Endothelial cell of umbilical vein (primary cell): Measurements from ENCODE around the gene TPM4. TPM values are rescaled to one million over a fixed set of nuclear protein-coding genes. Genes with fewer than 3 reads are reported as not detected.
"Not testable (repeated sequence)": the region's sequence is repeated elsewhere in the genome, so short reads cannot be mapped to it uniquely, and the experiment has no call there.

Experiments
- BruUV-seq: library from RNA; stranded (reverse); fragments of 400-500 nt; replicated peaks from 2 replicates; lab custom pipeline; 2021; lab: Mats Ljungman, UMichigan
- CTCF ChIA-PET: fragments of 300-600, 350-600 bp; sonication (Branson Sonifier 250); formaldehyde crosslinking; loops from one replicate; lab custom pipeline; 2021; ENCODE audit warnings: antibody characterized with exemption, inconsistent platforms; lab: Charles Lee
- POLR2A ChIA-PET: fragments of 300-600, 350-600 bp; sonication (Branson Sonifier 250); formaldehyde crosslinking; loops from one replicate; lab custom pipeline; 2021; ENCODE audit warnings: antibody characterized with exemption, inconsistent platforms; lab: Charles Lee
- DNase-seq: peaks from one replicate; pipeline ENCODE4 v3.0.0-alpha.2; 2011; ENCODE audit warnings: low read depth, low spot score
- FAIRE-seq: peaks from 2 replicates; lab custom pipeline; 2011; peaks lifted over from hg19 to GRCh38; lab: Jason Lieb, UNC
- H2AFZ ChIP-seq: 2 replicates; pipeline ENCODE4 v1.6.0; 2012; ENCODE audit warnings: low read depth, low read length, control low read depth, inconsistent platforms
- H3K27ac ChIP-seq: 2 replicates; pipeline ENCODE4 v1.5.1; 2011; ENCODE audit warnings: low read depth, mild to moderate bottlenecking, control low read depth, low read length, moderate library complexity; ENCODE audit not compliant: insufficient read depth
- H3K27me3 ChIP-seq, 2 experiments: 2 replicates each; pipeline versions ENCODE4 v1.6.0 to v1.6.1; 2011; ENCODE audit warnings: low read length in 2 of 2, mixed read lengths in 1 of 2; ENCODE audit not compliant: control insufficient read depth in 2 of 2, insufficient read depth in 2 of 2
- H3K36me3 ChIP-seq, 2 experiments: 2 replicates in 1 of 2; 3 replicates in 1 of 2; pipeline ENCODE4 v1.5.1; 2011; ENCODE audit warnings: low read length in 2 of 2, mild to moderate bottlenecking in 1 of 2, moderate library complexity in 1 of 2; ENCODE audit not compliant: control insufficient read depth in 2 of 2, insufficient read depth in 2 of 2; ENCODE audit errors: extremely low read depth in 1 of 2
- H3K4me1 ChIP-seq: 3 replicates; pipeline ENCODE4 v1.5.1; 2011; ENCODE audit warnings: mild to moderate bottlenecking, low read length; ENCODE audit not compliant: control insufficient read depth, insufficient read depth; ENCODE audit errors: extremely low read depth
- H3K4me2 ChIP-seq: 2 replicates; pipeline ENCODE4 v1.6.1; 2011; ENCODE audit warnings: low read length, control low read depth, mixed read lengths; ENCODE audit not compliant: insufficient read depth
- H3K4me3 ChIP-seq, 3 experiments: fragments of 200-600 bp in 1 of 3; sonication (generic), shearing (Covaris generic) in 1 of 3; replicated peaks in 1 of 3; 2 replicates each; pipeline ENCODE4 v1.5.1; 2011 to 2016; ENCODE audit warnings: control low read depth in 3 of 3, low read length in 3 of 3, mild to moderate bottlenecking in 2 of 3, inconsistent platforms in 1 of 3, low read depth in 1 of 3, moderate library complexity in 1 of 3; ENCODE audit not compliant: insufficient read depth in 1 of 3
- H3K79me2 ChIP-seq: 2 replicates; pipeline ENCODE4 v1.6.0; 2012; ENCODE audit warnings: low read length, inconsistent platforms; ENCODE audit not compliant: control insufficient read depth, insufficient read depth
- H3K9ac ChIP-seq: replicated peaks from 2 replicates; pipeline ENCODE3; 2011; ENCODE audit warnings: low read length, control low read depth; ENCODE audit not compliant: insufficient read depth; ENCODE audit errors: extremely low read depth
- H3K9me1 ChIP-seq: replicated peaks from 3 replicates; pipeline ENCODE4 v1.6.0; 2011; ENCODE audit warnings: mild to moderate bottlenecking, low read length; ENCODE audit not compliant: control insufficient read depth, insufficient read depth; ENCODE audit errors: extremely low read depth
- H3K9me3 ChIP-seq: replicated peaks from 2 replicates; pipeline ENCODE4 v1.5.1; 2012; ENCODE audit warnings: low read length, inconsistent platforms; ENCODE audit not compliant: control insufficient read depth, insufficient read depth
- H4K20me1 ChIP-seq: replicated peaks from 2 replicates; pipeline ENCODE3; 2011; ENCODE audit warnings: mild to moderate bottlenecking, low read length; ENCODE audit not compliant: control insufficient read depth, insufficient read depth; ENCODE audit errors: extremely low read depth
- EZH2 ChIP-seq: IDR thresholded peaks from 2 replicates; pipeline ENCODE4 v1.6.1; 2012; ENCODE audit warnings: borderline replicate concordance, low read depth, mild to moderate bottlenecking, moderate library complexity, low read length, inconsistent platforms; ENCODE audit not compliant: severe bottlenecking
- GATA2 ChIP-seq: IDR thresholded peaks from 2 replicates; pipeline ENCODE4 v1.7.0; 2011; ENCODE audit warnings: low read depth, mild to moderate bottlenecking, moderate library complexity, mixed read lengths, low read length; ENCODE audit not compliant: insufficient read length, insufficient read depth
- MYC ChIP-seq: IDR thresholded peaks from one replicate; pipeline ENCODE4 v1.6.1; 2011; ENCODE audit warnings: mild to moderate bottlenecking, low read depth, low read length
- POLR2A ChIP-seq: IDR thresholded peaks from 2 replicates; pipeline ENCODE4 v1.6.1; 2012; ENCODE audit warnings: low read depth, mild to moderate bottlenecking, control low read depth, low read length
- POLR2AphosphoS5 ChIP-seq: IDR thresholded peaks from 2 replicates; pipeline ENCODE4 v1.6.1; 2012; ENCODE audit warnings: low read depth, mild to moderate bottlenecking, control low read depth, low read length, moderate library complexity; ENCODE audit not compliant: insufficient read depth
- dilution Hi-C: fragments of 300-500 bp; cut with MboI; formaldehyde crosslinking; loops from one replicate; pipeline ENCODE4 v1.15.0; 2019; ENCODE audit warnings: low sequenced_read_pairs; ENCODE audit not compliant: extremely low pct_ligation_motif_present
- intact Hi-C: fragments of 100-400 bp; cut with micrococcal nuclease; formaldehyde crosslinking; loops from one replicate; pipeline ENCODE4 v1.10.0; 2022
- polyA plus RNA-seq, 4 experiments: library from polyadenylated mRNA; depleted of rRNA in 3 of 4; stranded (reverse) in 3 of 4; unstranded in 1 of 4; fragments of >200 nt; gene quantifications; 2 replicates each; pipeline versions ENCODE4 v1.2.1 to v1.2.3, GENCODE V29; 2011 to 2012; ENCODE audit warnings: missing spikeins in 1 of 4
- total RNA-seq: library from RNA; stranded (reverse); gene quantifications from 2 replicates; pipeline ENCODE4 v1.2.3, GENCODE V29; 2021
- TF ChIP-seq, protein P1 (sequence below): IDR thresholded peaks from 2 replicates; pipeline ENCODE4 v1.6.1; 2011; ENCODE audit not compliant: insufficient read depth, insufficient read length

The TPM4 gene
- total and polyA plus RNA-seq, 2 donors (not counting 3 experiments of a cell fraction or from before 2014, with no cell fraction given): 430 to 924 TPM

- Histone ChIP-seq H3K79me2 (peaks cover 26% of the 10 kb centered on the region), H3K4me2 (no peak overlapping the region), H2AFZ (no peak overlapping the region), H3K4me1 (no peaks in the 10 kb centered on the region), H3K9me3 (no peaks in the 10 kb centered on the region), H3K9me1 (no peaks in the 10 kb centered on the region), H3K9ac (no peak overlapping the region), H3K27ac (no peak overlapping the region), H3K27me3 (no peaks in the 10 kb centered on the region), H3K36me3 (peaks cover 6 to 36% of the 10 kb centered on the region in 2 experiments), H4K20me1 (no peaks in the 10 kb centered on the region), H3K4me3 (no peak overlapping the region)
- ChIA-PET POLR2A (no interaction called here), CTCF (interaction anchor here (1.1 to 1.7 kb wide), 2 partner anchors 63 to 77 kb away, joined by 4 to 8 read pairs; no protein-coding TSS in a partner anchor)
- intact Hi-C loops (no loop called here), dilution Hi-C loops (no loop called here)
- BruUV-seq: no TSS peak
- no peak for DNase-seq
- FAIRE-seq: no peak
- no peak for TF ChIP-seq GATA2
- TF ChIP-seq POLR2AphosphoS5: no peak
- TF ChIP-seq POLR2A: no peak
- no peak for TF ChIP-seq EZH2
- no peak for TF ChIP-seq MYC
- TF ChIP-seq, protein P1, sequence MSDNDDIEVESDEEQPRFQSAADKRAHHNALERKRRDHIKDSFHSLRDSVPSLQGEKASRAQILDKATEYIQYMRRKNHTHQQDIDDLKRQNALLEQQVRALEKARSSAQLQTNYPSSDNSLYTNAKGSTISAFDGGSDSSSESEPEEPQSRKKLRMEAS: no peak
These were observed 42.3 kb downstream of the TPM4 start for GRCh38 chr19:16118489-16119033.

DNA sequence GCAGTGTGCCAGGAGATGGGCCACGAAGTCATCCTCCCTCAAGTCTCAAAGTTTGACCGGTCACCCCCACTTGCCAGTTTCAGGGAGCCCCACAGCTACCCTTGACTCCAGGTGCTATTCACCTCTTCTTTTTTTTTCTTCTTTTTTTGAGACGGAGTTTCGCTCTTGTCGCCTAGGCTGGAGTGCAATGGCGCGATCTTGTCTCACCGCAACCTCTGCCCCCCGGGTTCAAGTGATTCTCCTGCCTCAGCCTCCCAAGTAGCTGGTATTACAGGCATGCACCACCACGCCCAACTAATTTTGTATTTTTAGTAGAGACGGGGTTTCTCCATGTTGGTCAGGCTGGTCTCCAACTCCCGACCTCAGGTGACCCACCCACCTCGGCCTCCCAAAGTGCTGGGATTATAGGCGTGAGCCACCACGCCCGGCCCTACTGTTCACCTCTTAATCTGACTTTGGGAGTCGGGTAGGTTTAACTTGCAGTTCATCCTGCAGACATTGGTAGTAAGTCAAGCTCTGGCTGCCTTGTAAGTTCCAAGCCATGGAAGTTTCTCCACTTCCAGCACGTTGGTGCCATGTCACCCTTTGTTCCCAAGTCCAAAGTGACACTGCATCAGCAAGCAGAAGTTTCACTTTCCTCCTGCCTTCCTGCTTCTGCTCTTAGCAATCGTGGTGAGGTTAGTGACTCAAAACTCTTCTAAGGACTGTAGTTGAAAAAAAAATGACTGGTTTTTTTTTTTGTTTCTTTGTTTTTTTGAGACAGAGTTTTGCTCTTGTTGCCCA is 43.0 kb downstream of the TPM4 start:
- POLR2A ChIA-PET: interaction anchor here (0.7 kb wide), 2 partner anchors 9 to 26 kb away, joined by 3 to 4 read pairs; no protein-coding TSS in a partner anchor
- CTCF ChIA-PET: not testable (repeated sequence)

More for the DNA sequence above, 43.0 kb downstream of the TPM4 start:
- H3K4me1 ChIP-seq, H3K4me2 ChIP-seq, H3K4me3 ChIP-seq, H3K9ac ChIP-seq, DNase-seq, intact Hi-C loops, dilution Hi-C loops, H3K9me1 ChIP-seq, H3K9me3 ChIP-seq, H3K27me3 ChIP-seq, BruUV-seq, H3K27ac ChIP-seq, H4K20me1 ChIP-seq, FAIRE-seq, H2AFZ ChIP-seq: not testable (repeated sequence)
- Histone ChIP-seq H3K36me3 (peaks cover 6 to 39% of the 10 kb centered on the region in 2 experiments), H3K79me2 (peaks cover 20% of the 10 kb centered on the region)
